OCI-LY3 (cell line): ENCODE results near the gene TBX18.

Source experiments
- H2AFZ ChIP-seq: fragments of 200-600, 300-600 bp; shearing (Covaris generic); 2 replicates; pipeline ENCODE4 v1.6.0; 2014; ENCODE audit warnings: antibody characterized with exemption, low read depth, low read length
- H3K27ac ChIP-seq: fragments of 200-600, 300-600 bp; sonication (generic); 2 replicates; pipeline ENCODE4 v1.5.1; 2014; ENCODE audit warnings: mild to moderate bottlenecking, low read length, moderate library complexity, mixed read lengths
- H3K27me3 ChIP-seq: fragments of 200-600, 300-600 bp; sonication (generic); 2 replicates; pipeline ENCODE4 v1.6.1; 2014; ENCODE audit warnings: low read depth, low read length, mixed read lengths
- H3K36me3 ChIP-seq: fragments of 200-600, 300-600 bp; sonication (generic); replicated peaks from 2 replicates; pipeline ENCODE3; 2014; ENCODE audit warnings: low read depth, low read length, mixed read lengths
- H3K4me1 ChIP-seq: fragments of 300-600, 200-600 bp; sonication (generic); 2 replicates; pipeline ENCODE4 v1.6.1; 2014; ENCODE audit warnings: low read length, mixed read lengths
- H3K4me2 ChIP-seq: fragments of 200-600, 300-600 bp; sonication (generic); 2 replicates; pipeline ENCODE4 v1.6.1; 2014; ENCODE audit warnings: low read length, mixed read lengths
- H3K4me3 ChIP-seq: fragments of 300-600, 200-600 bp; sonication (generic); 2 replicates; pipeline ENCODE4 v1.5.1; 2014; ENCODE audit warnings: antibody characterized with exemption, mild to moderate bottlenecking, low read length, moderate library complexity
- H3K79me2 ChIP-seq: fragments of 300-600, 200-600 bp; shearing (Covaris generic); 2 replicates; pipeline ENCODE4 v1.6.1; 2014; ENCODE audit warnings: mild to moderate bottlenecking, low read length, mixed read lengths
- H3K9ac ChIP-seq: fragments of 300-600, 200-600 bp; shearing (Covaris generic); 2 replicates; pipeline ENCODE4 v1.6.0; 2014; ENCODE audit warnings: mild to moderate bottlenecking, low read length, moderate library complexity
- H3K9me3 ChIP-seq: fragments of 200-600, 300-600 bp; shearing (Covaris generic); 2 replicates; pipeline ENCODE4 v1.6.1; 2014; ENCODE audit warnings: low read length, mixed read lengths; ENCODE audit not compliant: insufficient read depth
- H4K20me1 ChIP-seq: fragments of 200-600, 300-600 bp; sonication (generic); 2 replicates; pipeline ENCODE4 v1.6.1; 2016; ENCODE audit warnings: low read length, mixed read lengths; ENCODE audit not compliant: insufficient read depth
- EZH2phosphoT487 ChIP-seq: fragments of 200-600 bp; shearing (Covaris generic); IDR thresholded peaks from 2 replicates; pipeline ENCODE4 v1.6.1; 2018; ENCODE audit warnings: antibody characterized with exemption, mixed run types, low read depth
- TF ChIP-seq, protein P1 (sequence below): fragments of 200-600, 300-600 bp; sonication (generic); IDR thresholded peaks from 2 replicates; pipeline ENCODE4 v1.5.1; 2014; ENCODE audit warnings: antibody characterized with exemption, low read length, low read depth

TBX18 gene

DNA sequence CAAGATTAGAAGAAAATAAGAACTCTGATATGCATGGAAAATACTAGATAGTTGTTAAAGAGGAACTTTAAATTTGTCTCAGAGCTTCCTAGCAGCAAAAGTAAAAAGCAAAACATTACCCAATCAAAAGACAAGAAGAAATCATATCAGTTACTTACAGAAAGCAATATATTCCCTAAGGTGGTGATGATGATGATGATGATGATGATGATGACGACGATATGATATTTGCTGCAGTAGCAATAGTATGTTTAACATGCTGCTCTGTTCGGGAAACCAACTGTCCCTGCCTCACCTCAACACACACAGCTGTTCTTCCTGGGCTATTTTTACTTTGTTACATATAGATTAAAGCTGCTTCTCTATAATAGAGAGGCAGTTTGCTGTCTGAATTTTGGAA is 12.0 kb upstream of the TBX18 start:
- Histone ChIP-seq H3K79me2 (no peaks in the 10 kb centered on the region), H4K20me1 (no peaks in the 10 kb centered on the region), H2AFZ (no peak overlapping the region), H3K4me1 (no peaks in the 10 kb centered on the region), H3K4me2 (no peak overlapping the region), H3K36me3 (no peaks in the 10 kb centered on the region), H3K27me3 (no peaks in the 10 kb centered on the region), H3K9me3 (no peaks in the 10 kb centered on the region), H3K27ac (no peak overlapping the region), H3K9ac (no peak overlapping the region), H3K4me3 (no peak overlapping the region)
- no peak for TF ChIP-seq EZH2phosphoT487
- TF ChIP-seq, protein P1, sequence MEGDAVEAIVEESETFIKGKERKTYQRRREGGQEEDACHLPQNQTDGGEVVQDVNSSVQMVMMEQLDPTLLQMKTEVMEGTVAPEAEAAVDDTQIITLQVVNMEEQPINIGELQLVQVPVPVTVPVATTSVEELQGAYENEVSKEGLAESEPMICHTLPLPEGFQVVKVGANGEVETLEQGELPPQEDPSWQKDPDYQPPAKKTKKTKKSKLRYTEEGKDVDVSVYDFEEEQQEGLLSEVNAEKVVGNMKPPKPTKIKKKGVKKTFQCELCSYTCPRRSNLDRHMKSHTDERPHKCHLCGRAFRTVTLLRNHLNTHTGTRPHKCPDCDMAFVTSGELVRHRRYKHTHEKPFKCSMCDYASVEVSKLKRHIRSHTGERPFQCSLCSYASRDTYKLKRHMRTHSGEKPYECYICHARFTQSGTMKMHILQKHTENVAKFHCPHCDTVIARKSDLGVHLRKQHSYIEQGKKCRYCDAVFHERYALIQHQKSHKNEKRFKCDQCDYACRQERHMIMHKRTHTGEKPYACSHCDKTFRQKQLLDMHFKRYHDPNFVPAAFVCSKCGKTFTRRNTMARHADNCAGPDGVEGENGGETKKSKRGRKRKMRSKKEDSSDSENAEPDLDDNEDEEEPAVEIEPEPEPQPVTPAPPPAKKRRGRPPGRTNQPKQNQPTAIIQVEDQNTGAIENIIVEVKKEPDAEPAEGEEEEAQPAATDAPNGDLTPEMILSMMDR, result no peak

DNA sequence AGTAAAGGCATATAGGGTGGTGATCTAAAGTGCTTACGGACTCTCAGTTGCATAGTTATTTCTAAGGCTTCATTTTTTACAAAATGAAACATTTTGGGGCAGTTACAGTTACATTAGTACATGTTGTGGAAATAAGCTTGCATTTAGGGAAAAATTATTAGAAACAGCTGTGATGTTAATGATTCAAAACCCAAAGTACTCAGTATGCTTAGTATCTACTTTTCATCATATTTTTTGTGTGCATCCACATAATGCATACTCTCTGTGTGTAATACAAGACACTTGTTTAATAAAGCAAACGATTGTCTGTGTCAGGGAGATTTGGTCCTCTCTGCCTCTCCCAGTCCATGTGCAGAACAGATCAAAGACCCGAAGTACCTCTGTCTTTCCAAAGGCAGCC is 11.4 kb upstream of the TBX18 start:
- no peak overlapping the region for H2AFZ ChIP-seq
- TF ChIP-seq, protein P1, result no peak
- TF ChIP-seq EZH2phosphoT487, result no peak
- H3K27me3 ChIP-seq, result no peaks in the 10 kb centered on the region
- H3K4me3 ChIP-seq, result no peak overlapping the region
- no peak overlapping the region for H3K27ac ChIP-seq
- H4K20me1 ChIP-seq, result no peaks in the 10 kb centered on the region
- H3K4me2 ChIP-seq, result no peak overlapping the region
- H3K4me1 ChIP-seq, result no peaks in the 10 kb centered on the region
- H3K9me3 ChIP-seq, result no peaks in the 10 kb centered on the region
- no peak overlapping the region for H3K9ac ChIP-seq
- no peaks in the 10 kb centered on the region for H3K79me2 ChIP-seq
- no peaks in the 10 kb centered on the region for H3K36me3 ChIP-seq

DNA sequence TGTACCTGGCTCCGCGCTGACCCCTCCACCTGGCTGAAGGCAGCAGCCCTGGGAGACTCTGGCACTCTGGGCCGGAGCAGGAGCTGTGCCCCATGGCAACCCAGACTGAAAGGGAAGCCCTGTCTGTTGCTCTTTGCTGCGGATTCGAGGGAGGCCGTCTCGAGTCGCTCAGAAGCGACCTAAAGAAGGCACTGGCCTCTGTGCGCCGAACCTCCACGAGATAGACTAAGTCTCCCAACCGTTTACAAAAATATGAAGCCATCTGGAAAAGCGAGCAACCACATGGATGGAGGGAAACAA is 10.5 kb upstream of the TBX18 start:
- Histone ChIP-seq H3K36me3 (no peaks in the 10 kb centered on the region), H3K4me3 (no peak overlapping the region), H3K27me3 (no peaks in the 10 kb centered on the region), H3K9me3 (no peaks in the 10 kb centered on the region), H3K9ac (no peak overlapping the region), H3K79me2 (no peaks in the 10 kb centered on the region), H3K4me1 (no peaks in the 10 kb centered on the region), H4K20me1 (no peaks in the 10 kb centered on the region), H2AFZ (no peak overlapping the region), H3K27ac (no peak overlapping the region), H3K4me2 (no peak overlapping the region)
- TF ChIP-seq, protein P1, result no peak
- TF ChIP-seq EZH2phosphoT487, result no peak

DNA sequence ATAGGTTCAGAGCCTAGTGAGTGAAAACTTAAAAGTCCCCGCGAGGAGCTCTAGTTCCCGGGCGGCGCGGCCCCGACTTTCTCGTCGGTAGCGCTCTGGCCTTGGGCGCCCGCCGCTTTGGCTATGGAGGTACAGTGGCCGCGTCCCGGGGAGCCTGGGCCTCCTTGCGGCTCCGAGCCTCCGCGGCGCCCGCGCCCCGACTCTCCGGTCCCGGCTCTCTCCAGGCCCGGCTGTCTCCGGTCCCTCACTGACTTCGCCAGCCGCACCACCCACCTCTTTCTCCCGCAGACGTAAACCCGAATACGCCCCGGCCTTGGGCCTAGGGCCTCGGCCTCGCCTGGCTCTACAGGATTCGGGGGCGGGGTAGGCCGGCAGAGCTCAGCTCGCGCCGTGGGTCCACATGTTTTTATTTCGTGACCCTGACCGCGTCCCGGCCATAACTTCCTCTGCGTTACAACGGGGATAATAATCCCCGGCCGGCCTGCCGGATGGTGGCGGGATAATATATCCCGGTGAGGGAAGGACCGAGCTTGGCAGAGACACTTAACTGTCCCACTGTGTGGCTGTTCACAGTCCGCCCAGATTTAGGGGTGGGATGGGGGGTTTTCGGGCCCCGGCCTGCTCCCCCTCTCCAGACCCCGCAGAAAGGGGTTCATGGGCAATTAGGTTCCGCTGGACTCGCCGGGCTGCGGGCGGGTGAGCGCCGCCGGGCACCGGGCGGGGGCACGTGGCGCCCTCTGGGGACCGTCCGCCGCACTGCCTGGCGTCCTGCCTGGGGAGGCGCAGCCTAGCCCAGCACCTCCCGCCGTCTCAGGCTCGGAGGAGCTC is 10.0 kb upstream of the TBX18 start:
- Histone ChIP-seq H3K27me3 (no peaks in the 10 kb centered on the region), H3K27ac (no peak overlapping the region), H3K4me2 (no peak overlapping the region), H4K20me1 (no peaks in the 10 kb centered on the region), H3K4me1 (no peaks in the 10 kb centered on the region), H3K79me2 (no peaks in the 10 kb centered on the region), H3K9me3 (no peaks in the 10 kb centered on the region), H3K36me3 (no peaks in the 10 kb centered on the region), H3K4me3 (no peak overlapping the region), H3K9ac (no peak overlapping the region), H2AFZ (no peak overlapping the region)
- TF ChIP-seq, protein P1, result no peak
- TF ChIP-seq EZH2phosphoT487, result no peak
